Fibroblast of lung (primary cell): ENCODE measurements around the gene HYCC1.

Experiments used
- CTCF ChIP-seq, 2 donors: IDR thresholded peaks in 1 of 2; conservative IDR thresholded peaks in 1 of 2; 1 replicate in 1 of 2; 2 replicates in 1 of 2; pipeline ENCODE4 v1.5.1; 2011 to 2012; ENCODE audit warnings: low read length in 2 of 2, control low read depth in 1 of 2, inconsistent platforms in 1 of 2, low read depth in 1 of 2, mild to moderate bottlenecking in 1 of 2
- EZH2 ChIP-seq: IDR thresholded peaks from 2 replicates; pipeline ENCODE4 v1.5.1; 2012; ENCODE audit warnings: low read length, control low read depth, mild to moderate bottlenecking; ENCODE audit errors: missing control alignments

DNA sequence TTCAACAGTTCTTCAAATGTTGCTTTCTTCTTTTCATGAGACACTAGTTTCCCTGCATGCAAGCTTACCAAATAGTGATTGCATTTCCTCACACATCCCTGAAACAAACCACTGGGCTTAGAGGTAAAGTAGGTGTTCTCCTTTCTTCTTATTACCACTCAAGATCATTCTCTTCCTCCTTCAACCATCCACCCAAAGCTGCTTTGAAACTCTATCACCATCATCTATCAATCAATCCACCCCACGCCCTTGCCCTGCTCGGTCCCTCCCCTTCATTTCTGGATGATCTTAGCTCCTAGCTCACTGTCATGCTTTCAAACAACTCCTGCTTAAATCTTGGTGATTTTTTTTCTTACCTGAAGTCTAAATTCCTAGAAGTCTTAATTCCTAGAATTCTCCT lies 18.9 kb downstream of the HYCC1 start:
- TF ChIP-seq CTCF (conservative IDR thresholded peaks at IDR 0.05 in 1 of 2, IDR thresholded peaks at IDR 0.05 in 1 of 2; ENCODE audit: low read depth in 1 of 2, low read length in 2 of 2) (no peak), EZH2 (no peak)
